ENCODE results near the gene TP53BP1. TPM values are rescaled to one million over a fixed set of nuclear protein-coding genes. Genes with fewer than 3 reads are reported as not detected.

TP53BP1 gene
- total RNA-seq, 1 donor from 2014 or later, result 45.6 TPM

DNA sequence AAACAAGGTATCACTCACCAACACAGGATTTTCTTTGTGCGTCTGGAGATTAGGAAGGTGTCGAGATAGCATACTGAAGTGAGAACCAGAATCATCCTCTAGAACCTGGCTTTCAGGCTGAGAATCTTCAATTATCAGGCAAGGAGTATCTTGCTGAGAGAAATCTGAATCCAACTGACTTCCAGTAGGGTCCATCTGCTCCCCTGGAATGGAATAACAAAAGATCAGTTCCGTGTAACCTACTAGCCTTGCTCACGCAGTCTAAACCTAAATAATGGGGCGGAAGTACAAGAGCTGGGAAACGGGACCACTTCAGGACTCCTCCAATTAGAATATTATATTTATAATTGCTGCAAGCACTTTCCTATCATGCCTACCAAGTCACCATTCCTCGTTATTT lies 690 bp downstream of the TP53BP1 start:
- peak in 1 of 2 donors; percentile 15 for DNase-seq (ENCODE audit: low read depth in 2 of 2)

GRCh38 chr15:43489191-43489590 lies 3.8 kb downstream of the TP53BP1 start:
- peak; percentile 6 to 16 for DNase-seq (ENCODE audit: low read depth in 2 of 2)

- DNase-seq (ENCODE audit: low read depth in 2 of 2), result no peak
These were observed 4.2 kb downstream of the TP53BP1 start for GRCh38 chr15:43488790-43489189.

DNA sequence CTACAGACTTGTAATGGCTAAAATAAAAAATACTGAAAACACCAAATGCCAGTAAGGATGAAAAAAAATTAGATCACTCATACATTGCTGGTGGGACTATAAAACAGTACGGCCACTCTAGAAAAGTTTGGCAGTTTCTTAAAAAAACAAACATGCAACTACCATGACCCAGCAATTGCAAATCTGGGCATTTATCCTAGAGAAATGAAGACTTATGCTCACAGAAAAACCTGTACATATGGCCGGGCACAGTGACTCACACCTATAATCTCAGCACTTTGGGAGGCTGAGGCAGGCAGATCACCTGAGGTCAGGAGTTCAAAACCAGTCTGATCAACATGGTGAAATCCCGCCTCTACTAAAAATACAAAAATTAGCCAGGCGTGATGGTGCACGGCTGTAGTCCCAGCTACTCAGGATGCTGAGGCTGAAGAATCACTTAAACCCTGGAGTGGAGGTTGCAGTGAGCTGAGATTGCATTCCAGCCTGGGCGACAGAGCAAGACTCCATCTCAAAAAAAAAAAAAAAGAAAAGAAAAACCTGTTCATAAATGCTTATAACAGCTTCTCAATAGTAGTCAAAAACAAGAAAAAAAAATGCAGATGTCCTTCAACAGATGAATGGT lies 5.6 kb downstream of the TP53BP1 start:
- DNase-seq (ENCODE audit: low read depth in 2 of 2), result no peak

DNA sequence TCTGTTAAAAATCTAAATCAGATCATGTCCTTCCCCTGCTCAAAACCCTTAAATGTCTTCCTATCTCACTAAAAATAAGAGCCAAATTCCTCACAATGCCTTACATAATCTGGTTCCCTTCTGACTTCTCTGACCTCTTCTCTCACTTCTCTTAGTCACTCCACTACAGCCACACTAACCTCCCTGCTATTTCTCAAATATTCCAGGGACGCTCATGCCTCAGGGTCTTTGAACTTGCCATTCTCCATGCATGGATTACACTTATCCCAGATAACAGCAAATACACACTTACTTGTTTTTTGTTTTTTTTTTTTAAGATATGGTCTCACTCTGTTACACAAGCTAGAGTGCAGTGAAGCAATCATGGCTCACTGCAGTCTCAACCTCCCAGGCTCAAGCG lies 8.5 kb downstream of the TP53BP1 start:
- DNase-seq (ENCODE audit: low read depth in 2 of 2), result no peak

DNA sequence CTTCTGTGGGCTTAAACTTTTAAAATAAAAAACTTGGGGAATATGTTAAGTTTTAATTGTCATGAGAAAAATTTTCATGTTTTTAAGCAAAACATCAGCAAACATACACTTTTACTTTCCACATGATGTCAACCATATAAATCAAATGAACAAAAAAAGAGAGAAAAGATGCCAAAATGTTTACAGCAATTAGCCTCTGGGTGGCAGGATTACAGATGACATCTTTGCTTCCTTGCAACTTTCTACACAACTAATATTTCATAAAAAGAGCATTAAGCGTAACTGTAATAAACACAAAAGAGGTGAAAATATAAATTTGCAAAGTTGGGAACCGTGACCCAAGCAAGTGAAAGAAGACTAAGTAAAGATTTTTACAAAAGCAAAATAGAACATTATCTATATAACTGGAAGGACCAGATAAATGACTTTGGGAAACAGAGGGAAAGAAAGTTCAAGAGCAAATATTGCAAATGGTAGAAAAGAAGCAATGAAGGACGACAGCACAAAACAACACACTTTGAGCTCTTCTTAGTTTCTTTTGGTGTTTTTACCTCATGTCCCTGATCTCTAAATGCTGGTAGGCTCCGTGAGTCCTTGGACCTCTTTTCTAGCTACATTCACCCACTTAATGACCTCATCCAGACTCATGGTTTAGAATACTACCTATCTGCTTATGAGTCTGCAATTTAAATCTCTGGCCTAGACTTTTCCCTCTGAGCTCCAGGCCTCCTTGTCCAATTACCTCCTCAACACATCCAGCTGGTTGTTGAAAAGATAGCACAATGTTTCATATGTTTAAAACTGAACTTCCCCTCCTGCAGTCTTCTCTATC lies 9.4 kb downstream of the TP53BP1 start:
- DNase-seq (ENCODE audit: low read depth in 2 of 2), result peak; percentile 47 to 52

DNA sequence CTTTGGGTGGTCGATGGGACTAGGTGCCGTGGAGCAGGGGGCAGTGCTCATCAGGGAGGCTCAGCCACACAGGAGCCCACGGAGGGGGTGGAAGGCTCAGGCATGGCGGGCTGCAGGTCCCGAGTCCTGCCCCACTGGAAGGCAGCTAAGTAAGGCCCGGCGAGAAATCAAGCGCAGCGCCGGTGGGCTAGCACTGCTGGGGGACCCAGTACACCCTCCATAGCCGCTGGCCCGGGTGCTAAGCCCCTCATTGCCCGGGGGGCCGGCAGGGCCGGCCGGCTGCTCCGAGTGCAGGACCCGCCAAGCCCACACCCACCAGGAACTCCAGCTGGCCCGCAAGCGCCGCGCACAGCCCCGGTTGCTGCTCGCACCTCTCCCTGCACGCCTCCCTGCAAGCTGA lies 19.1 kb downstream of the TP53BP1 start:
- DNase-seq (ENCODE audit: low read depth in 2 of 2), result no peak

DNA sequence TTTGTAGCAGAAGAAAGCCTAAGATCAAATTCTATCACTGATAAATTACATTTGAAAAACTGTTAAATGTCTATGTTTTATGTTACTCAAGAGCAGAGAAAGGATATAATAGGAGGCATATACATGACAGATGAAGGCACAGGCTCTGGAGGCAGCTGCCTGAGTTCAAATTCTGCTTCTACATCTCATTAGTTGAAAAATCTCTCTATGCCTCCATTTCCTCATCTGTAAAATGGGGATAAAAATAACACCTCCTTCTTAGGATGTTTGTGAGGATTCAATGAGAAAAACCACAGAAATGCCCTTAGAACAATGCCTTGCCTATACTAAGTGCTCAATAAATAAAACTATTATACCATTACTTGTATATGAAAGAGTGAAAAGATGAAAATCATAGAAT lies 21.0 kb downstream of the TP53BP1 start:
- DNase-seq (ENCODE audit: low read depth in 2 of 2), result no peak

DNA sequence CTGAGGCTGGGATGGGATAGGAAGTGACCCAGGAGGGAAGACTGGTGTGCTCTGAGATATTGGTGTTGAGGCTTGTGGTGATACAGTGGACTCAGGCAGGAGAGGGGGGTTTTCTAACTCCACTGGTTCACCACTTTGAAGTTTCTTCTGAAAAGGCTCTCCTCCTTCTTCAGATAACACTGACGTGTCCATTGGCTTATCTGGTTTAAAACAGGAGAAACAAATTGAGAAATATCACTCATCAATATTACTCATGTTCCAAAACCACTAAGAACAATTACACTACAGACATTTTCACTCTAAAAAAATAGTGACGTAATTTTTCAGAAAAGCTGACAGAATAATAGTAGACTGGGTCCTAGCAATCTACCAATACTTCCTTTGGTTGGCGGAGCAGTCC lies 23.1 kb downstream of the TP53BP1 start:
- DNase-seq (ENCODE audit: low read depth in 2 of 2), result no peak

- no peak for DNase-seq (ENCODE audit: low read depth in 2 of 2)
These were observed 27.9 kb downstream of the TP53BP1 start for GRCh38 chr15:43465100-43465499.

DNA sequence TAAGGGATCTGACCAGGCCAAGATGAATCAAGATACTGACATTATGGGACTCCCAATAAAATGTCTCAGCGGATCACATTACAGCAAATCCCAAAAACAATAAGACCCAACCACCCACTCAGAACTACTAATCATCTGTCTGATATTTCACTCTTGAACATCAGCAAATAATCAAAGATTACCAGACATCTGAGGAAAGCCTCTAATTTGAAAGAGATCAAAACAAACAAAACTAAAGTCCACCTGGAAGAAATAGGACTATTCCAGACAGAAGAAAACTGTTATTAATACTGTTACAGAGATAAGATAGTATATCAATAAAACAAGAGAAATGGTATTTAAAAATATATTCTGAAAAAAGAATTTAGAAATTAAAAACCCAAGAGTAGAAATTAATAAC lies 29.0 kb downstream of the TP53BP1 start:
- no peak for DNase-seq (ENCODE audit: low read depth in 2 of 2)

DNA sequence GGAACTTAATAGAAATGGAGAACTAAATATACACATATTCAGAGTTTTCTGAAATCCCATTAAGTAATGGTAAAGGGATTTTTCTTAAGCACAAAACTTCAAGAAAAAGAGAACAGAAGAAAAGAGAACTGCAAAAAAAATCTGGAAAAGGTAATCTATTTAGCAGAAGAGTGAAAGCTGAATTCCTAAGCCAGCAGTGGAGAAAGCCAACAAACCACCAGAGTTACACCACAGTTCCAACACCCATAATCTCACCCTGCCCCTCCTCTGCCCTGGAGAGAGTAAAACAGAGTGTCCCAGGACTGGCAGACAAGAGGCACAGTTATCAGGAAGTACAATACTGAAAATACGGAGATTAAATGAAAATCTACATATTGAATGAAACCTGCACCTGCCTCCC lies 29.4 kb downstream of the TP53BP1 start:
- DNase-seq (ENCODE audit: low read depth in 2 of 2), result no peak

- DNase-seq (ENCODE audit: low read depth in 2 of 2), result no peak
These were observed 43.0 kb downstream of the TP53BP1 start for GRCh38 chr15:43449981-43450380.

GRCh38 chr15:43446344-43446743 lies 46.6 kb downstream of the TP53BP1 start:
- DNase-seq (ENCODE audit: low read depth in 2 of 2), result no peak

- DNase-seq (ENCODE audit: low read depth in 2 of 2), result peak; percentile 44 to 58
These were observed 51.6 kb downstream of the TP53BP1 start for GRCh38 chr15:43441316-43441715.

GRCh38 chr15:43440721-43441281 lies 52.2 kb downstream of the TP53BP1 start:
- peak; percentile 95 for DNase-seq (ENCODE audit: low read depth in 2 of 2)

- DNase-seq (ENCODE audit: low read depth in 2 of 2), result no peak
These were observed 53.7 kb downstream of the TP53BP1 start for GRCh38 chr15:43439268-43439667.

GRCh38 chr15:43436395-43436794 lies 56.6 kb downstream of the TP53BP1 start:
- DNase-seq (ENCODE audit: low read depth in 2 of 2), result no peak

DNA sequence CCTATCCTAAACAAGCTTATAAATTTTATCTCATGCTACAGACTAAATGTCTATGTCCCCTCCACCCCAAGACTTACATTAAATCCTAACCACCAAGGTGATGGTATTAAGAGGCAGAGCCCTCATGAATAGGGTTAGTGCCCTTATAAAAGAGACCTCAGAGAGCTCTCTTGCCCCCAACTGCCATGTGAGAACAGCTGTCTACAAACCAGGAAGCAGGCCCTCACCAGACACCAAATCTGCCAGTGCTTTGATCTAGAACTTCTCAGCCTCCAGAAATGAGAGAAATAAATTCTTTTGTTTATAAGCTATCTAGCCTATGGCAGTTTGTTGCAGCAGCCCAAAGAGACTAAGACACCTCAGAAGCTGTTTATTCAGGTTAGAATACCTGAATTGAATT lies 58.5 kb downstream of the TP53BP1 start:
- DNase-seq (ENCODE audit: low read depth in 2 of 2), result no peak

DNA sequence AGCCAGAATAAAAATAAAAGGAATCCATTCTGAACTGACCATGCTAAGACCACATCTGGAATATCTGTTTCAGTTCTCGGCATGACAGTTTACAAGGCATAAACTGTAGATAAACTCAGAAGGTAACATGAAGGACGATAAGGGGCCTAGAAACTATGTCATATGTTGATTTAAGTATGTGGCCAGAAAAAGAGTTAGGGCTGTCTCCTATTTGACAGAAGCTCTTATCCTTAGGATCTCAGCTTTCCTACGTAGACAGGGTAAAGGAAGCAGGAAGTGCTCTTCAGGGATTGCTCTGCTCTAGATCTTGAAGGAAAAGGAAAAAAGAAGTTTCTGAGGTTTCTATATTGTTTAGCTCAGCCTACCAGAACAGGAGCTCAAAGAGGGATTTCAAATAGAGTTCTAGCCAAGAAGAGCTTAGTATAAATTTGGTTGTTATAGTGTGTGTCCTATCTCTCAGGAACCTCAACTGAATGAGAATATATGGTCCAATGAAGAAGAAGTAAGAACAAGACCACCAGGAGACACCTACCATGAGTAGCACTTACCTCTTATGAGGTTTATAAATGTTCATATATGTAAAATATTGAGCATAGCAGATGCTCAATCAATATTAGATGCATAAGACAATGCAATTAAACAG lies 59.2 kb downstream of the TP53BP1 start:
- no peak for DNase-seq (ENCODE audit: low read depth in 2 of 2)

GRCh38 chr15:43433165-43433564 lies 59.8 kb downstream of the TP53BP1 start:
- no peak for DNase-seq (ENCODE audit: low read depth in 2 of 2)

- peak; percentile 36 to 39 for DNase-seq (ENCODE audit: low read depth in 2 of 2)
These were observed 63.3 kb downstream of the TP53BP1 start for GRCh38 chr15:43429687-43430086.

Measured in lung microvascular endothelial cell (primary cell).